WTC11 (cell line): ENCODE measurements around the gene FLCN. TPM values are rescaled to one million over a fixed set of nuclear protein-coding genes. Genes with fewer than 3 reads are reported as not detected.
A peak's percentile ranks its signal among the peaks of the same experiment; 100 is the strongest.

Experiments used
- ATAC-seq: fragments of 200-7000 bp; cut with Tn5 transposase; 2 replicates; pipeline ENCODE4 v1.10.0; 2021; ENCODE audit warnings: mild to moderate bottlenecking, moderate library complexity
- CTCF ChIA-PET: fragments of 300-600 bp; sonication (Branson Sonifier 250); formaldehyde crosslinking; loops from one replicate; lab custom pipeline; 2021; ENCODE audit warnings: antibody characterized with exemption; lab: Charles Lee
- POLR2A ChIA-PET: fragments of 350-600 bp; sonication (Branson Sonifier 250); formaldehyde crosslinking; loops from one replicate; lab custom pipeline; 2021; ENCODE audit warnings: antibody characterized with exemption; lab: Charles Lee
- DNase-seq: peaks from one replicate; pipeline ENCODE4 v3.0.0; 2021; ENCODE audit warnings: low spot score
- H3K27ac Mint-ChIP-seq: 2 replicates; pipeline ENCODE4 v1.8.0; 2021; ENCODE audit warnings: mixed read lengths
- H3K27me3 Mint-ChIP-seq: 2 replicates; pipeline ENCODE4 v1.8.0; 2021; ENCODE audit warnings: low read depth, mild to moderate bottlenecking, moderate library complexity, mixed read lengths
- H3K36me3 Mint-ChIP-seq: 2 replicates; pipeline ENCODE4 v1.8.0; 2021; ENCODE audit warnings: mixed read lengths
- H3K4me1 Mint-ChIP-seq: 2 replicates; pipeline ENCODE4 v1.8.0; 2022; ENCODE audit warnings: mixed read lengths
- H3K4me3 Mint-ChIP-seq: 2 replicates; pipeline ENCODE4 v1.8.0; 2021; ENCODE audit warnings: mild to moderate bottlenecking, moderate library complexity, mixed read lengths
- H3K9me3 Mint-ChIP-seq: 2 replicates; pipeline ENCODE4 v1.8.0; 2021; ENCODE audit warnings: mixed read lengths
- CBFB ChIP-seq: sonication (generic); formaldehyde crosslinking; IDR thresholded peaks from 2 replicates; pipeline ENCODE4 v1.8.1; 2022; ENCODE audit warnings: mild to moderate bottlenecking, low read depth, missing genetic modification reagents
- CREM ChIP-seq: sonication (generic); formaldehyde crosslinking; IDR thresholded peaks from 2 replicates; pipeline ENCODE4 v1.8.1; 2022; ENCODE audit warnings: mild to moderate bottlenecking, missing genetic modification reagents, moderate library complexity
- ERG ChIP-seq: fragments of 250-450 bp; sonication (Bioruptor Pico); IDR thresholded peaks from 2 replicates; pipeline ENCODE4 v1.8.0; 2021; ENCODE audit warnings: mild to moderate bottlenecking
- FOXK1 ChIP-seq: sonication (generic); formaldehyde crosslinking; IDR thresholded peaks from 2 replicates; pipeline ENCODE4 v1.8.0; 2022; ENCODE audit warnings: mild to moderate bottlenecking, moderate library complexity, missing genetic modification reagents
- IRF1 ChIP-seq: sonication (generic); formaldehyde crosslinking; IDR thresholded peaks from 2 replicates; pipeline ENCODE4 v1.8.0; 2023; ENCODE audit warnings: missing genetic modification reagents
- ZBTB21 ChIP-seq: sonication (generic); formaldehyde crosslinking; IDR thresholded peaks from 2 replicates; pipeline ENCODE4 v1.8.1; 2023; ENCODE audit warnings: mild to moderate bottlenecking, missing genetic modification reagents, borderline replicate concordance
- ZNF317 ChIP-seq: sonication (generic); formaldehyde crosslinking; IDR thresholded peaks from 2 replicates; pipeline ENCODE4 v1.8.1; 2023; ENCODE audit warnings: low read depth, mild to moderate bottlenecking, moderate library complexity, missing genetic modification reagents, borderline replicate concordance
- ZNF396 ChIP-seq: fragments of 250-450 bp; sonication (Bioruptor Pico); IDR thresholded peaks from 2 replicates; pipeline ENCODE4 v1.8.0; 2021; ENCODE audit warnings: mild to moderate bottlenecking, moderate library complexity, borderline replicate concordance
- total RNA-seq: library from RNA; stranded (reverse); gene quantifications from 3 replicates; pipeline ENCODE4 v1.2.3, GENCODE V29; 2021
- TF ChIP-seq, protein P1 (sequence below): sonication (generic); formaldehyde crosslinking; IDR thresholded peaks from 2 replicates; pipeline ENCODE4 v1.8.1; 2023; ENCODE audit warnings: mild to moderate bottlenecking, missing genetic modification reagents, borderline replicate concordance
- TF ChIP-seq, protein P2 (sequence below): sonication (generic); formaldehyde crosslinking; IDR thresholded peaks from 2 replicates; pipeline ENCODE4 v1.8.1; 2023; ENCODE audit warnings: mild to moderate bottlenecking, moderate library complexity, missing genetic modification reagents
- TF ChIP-seq, protein P3 (sequence below): fragments of 200-600 bp; IDR thresholded peaks from 2 replicates; pipeline ENCODE4 v1.8.0; 2022; ENCODE audit warnings: antibody characterized with exemption
- TF ChIP-seq, protein P4 (sequence below): sonication (generic); formaldehyde crosslinking; IDR thresholded peaks from 2 replicates; pipeline ENCODE4 v1.8.1; 2023; ENCODE audit warnings: mild to moderate bottlenecking, missing genetic modification reagents
- TF ChIP-seq, protein P5 (sequence below): sonication (generic); formaldehyde crosslinking; IDR thresholded peaks from 2 replicates; pipeline ENCODE4 v1.8.1; 2023; ENCODE audit warnings: mild to moderate bottlenecking, missing genetic modification reagents, moderate library complexity
- TF ChIP-seq, protein P6 (sequence below): sonication (generic); formaldehyde crosslinking; IDR thresholded peaks from 2 replicates; pipeline ENCODE4 v1.8.1; 2023; ENCODE audit warnings: mild to moderate bottlenecking, missing genetic modification reagents

The FLCN gene
- total RNA-seq, 1 experiment from 2014 or later, result 40.8 TPM

DNA sequence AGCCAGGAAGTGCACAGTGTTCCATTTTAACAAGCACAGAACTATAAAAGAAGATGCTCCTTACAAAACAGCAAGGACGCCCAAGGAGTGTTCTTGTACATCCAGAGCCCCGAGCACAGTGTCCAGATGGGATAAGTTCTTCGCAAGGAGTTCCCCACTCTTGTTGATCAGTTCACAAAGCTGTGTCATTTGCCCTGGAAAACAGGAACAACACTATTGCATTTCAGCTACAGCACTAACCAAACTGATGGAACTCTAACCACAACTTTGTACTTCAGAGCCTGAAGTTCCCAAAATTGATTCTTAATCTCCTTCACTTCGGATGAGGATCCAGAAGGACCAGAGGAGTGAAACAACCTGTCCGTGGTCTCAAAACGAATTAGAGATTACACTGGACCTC is 39.0 kb upstream of the FLCN start (continued):
- TF ChIP-seq, protein P1, sequence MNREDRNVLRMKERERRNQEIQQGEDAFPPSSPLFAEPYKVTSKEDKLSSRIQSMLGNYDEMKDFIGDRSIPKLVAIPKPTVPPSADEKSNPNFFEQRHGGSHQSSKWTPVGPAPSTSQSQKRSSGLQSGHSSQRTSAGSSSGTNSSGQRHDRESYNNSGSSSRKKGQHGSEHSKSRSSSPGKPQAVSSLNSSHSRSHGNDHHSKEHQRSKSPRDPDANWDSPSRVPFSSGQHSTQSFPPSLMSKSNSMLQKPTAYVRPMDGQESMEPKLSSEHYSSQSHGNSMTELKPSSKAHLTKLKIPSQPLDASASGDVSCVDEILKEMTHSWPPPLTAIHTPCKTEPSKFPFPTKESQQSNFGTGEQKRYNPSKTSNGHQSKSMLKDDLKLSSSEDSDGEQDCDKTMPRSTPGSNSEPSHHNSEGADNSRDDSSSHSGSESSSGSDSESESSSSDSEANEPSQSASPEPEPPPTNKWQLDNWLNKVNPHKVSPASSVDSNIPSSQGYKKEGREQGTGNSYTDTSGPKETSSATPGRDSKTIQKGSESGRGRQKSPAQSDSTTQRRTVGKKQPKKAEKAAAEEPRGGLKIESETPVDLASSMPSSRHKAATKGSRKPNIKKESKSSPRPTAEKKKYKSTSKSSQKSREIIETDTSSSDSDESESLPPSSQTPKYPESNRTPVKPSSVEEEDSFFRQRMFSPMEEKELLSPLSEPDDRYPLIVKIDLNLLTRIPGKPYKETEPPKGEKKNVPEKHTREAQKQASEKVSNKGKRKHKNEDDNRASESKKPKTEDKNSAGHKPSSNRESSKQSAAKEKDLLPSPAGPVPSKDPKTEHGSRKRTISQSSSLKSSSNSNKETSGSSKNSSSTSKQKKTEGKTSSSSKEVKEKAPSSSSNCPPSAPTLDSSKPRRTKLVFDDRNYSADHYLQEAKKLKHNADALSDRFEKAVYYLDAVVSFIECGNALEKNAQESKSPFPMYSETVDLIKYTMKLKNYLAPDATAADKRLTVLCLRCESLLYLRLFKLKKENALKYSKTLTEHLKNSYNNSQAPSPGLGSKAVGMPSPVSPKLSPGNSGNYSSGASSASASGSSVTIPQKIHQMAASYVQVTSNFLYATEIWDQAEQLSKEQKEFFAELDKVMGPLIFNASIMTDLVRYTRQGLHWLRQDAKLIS (CRISPR knock-in tag), result no peak
- no peak for TF ChIP-seq ZNF317

DNA sequence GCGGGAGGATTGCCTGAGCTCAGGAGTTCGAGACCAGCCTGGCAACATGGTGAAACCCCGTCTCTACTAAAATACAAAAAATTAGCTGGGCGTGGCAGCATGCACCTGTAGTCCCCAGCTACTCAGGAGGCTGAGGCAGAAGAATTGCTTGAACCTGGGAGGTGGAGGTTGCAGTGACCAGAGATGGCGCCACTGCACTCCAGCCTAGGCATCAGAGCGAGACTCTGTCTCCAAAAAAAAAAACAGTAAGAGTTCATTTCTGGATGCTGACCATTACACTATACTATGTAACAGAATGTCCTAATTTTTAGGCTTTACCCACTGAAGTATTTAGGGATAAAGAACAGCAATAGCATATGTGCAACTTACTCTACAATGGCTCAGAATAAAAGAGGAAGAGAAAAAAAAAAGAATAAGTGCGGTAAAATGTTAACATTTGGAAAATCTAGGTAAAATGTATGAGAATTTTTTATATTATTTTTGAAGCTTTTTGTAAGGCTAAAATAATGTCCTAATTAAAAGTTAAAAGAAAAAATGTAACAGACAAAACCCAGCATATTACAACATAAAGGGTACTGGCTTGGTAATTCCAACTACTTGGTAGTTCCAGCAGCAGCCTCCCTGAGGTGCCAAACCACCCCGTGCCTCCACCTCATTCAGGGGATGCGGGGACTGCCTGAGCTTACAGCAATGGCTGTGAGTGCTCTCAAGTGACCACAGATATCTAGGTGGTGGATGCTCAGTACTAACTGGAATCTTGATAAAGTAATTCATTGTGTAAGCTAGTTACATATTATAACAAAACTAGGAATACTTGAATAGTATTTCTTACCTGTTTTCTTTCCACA is 33.2 kb upstream of the FLCN start:
- TF ChIP-seq, protein P2, sequence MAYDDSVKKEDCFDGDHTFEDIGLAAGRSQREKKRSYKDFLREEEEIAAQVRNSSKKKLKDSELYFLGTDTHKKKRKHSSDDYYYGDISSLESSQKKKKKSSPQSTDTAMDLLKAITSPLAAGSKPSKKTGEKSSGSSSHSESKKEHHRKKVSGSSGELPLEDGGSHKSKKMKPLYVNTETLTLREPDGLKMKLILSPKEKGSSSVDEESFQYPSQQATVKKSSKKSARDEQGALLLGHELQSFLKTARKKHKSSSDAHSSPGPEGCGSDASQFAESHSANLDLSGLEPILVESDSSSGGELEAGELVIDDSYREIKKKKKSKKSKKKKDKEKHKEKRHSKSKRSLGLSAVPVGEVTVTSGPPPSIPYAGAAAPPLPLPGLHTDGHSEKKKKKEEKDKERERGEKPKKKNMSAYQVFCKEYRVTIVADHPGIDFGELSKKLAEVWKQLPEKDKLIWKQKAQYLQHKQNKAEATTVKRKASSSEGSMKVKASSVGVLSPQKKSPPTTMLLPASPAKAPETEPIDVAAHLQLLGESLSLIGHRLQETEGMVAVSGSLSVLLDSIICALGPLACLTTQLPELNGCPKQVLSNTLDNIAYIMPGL (CRISPR knock-in tag), result no peak
- TF ChIP-seq, protein P3, sequence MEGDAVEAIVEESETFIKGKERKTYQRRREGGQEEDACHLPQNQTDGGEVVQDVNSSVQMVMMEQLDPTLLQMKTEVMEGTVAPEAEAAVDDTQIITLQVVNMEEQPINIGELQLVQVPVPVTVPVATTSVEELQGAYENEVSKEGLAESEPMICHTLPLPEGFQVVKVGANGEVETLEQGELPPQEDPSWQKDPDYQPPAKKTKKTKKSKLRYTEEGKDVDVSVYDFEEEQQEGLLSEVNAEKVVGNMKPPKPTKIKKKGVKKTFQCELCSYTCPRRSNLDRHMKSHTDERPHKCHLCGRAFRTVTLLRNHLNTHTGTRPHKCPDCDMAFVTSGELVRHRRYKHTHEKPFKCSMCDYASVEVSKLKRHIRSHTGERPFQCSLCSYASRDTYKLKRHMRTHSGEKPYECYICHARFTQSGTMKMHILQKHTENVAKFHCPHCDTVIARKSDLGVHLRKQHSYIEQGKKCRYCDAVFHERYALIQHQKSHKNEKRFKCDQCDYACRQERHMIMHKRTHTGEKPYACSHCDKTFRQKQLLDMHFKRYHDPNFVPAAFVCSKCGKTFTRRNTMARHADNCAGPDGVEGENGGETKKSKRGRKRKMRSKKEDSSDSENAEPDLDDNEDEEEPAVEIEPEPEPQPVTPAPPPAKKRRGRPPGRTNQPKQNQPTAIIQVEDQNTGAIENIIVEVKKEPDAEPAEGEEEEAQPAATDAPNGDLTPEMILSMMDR, result peak; percentile 37
- H3K27ac Mint-ChIP-seq, result no peak overlapping the region
- no peaks in the 10 kb centered on the region for H3K27me3 Mint-ChIP-seq
- no peak overlapping the region for H3K4me3 Mint-ChIP-seq
- POLR2A ChIA-PET, result interaction anchor here (1.6 kb wide), 1 partner anchor 10 kb away, joined by 3 read pairs; no protein-coding TSS in a partner anchor
- H3K9me3 Mint-ChIP-seq, result no peaks in the 10 kb centered on the region
- ATAC-seq, result peak; percentile 39; the same call in 1 of the 2 replicates
- H3K4me1 Mint-ChIP-seq, result no peaks in the 10 kb centered on the region
- DNase-seq, result peak; percentile 50
- peaks cover 52% of the 10 kb centered on the region for H3K36me3 Mint-ChIP-seq
- CTCF ChIA-PET, result interaction anchor here (0.6 to 2.3 kb wide), 22 partner anchors 10 to 1346 kb away, joined by 3 to 17 read pairs (median 3); partner anchors contain the start of gene COPS3

GRCh38 chr17:17264430-17264829 is 27.5 kb upstream of the FLCN start:
- ATAC-seq (no peak), DNase-seq (no peak)
- Mint-ChIP-seq H3K9me3 (no peaks in the 10 kb centered on the region), H3K27me3 (no peaks in the 10 kb centered on the region), H3K27ac (peak overlapping the region; percentile 8; the same call in 1 of the 2 replicates), H3K36me3 (peaks cover 61% of the 10 kb centered on the region), H3K4me1 (peaks cover 4% of the 10 kb centered on the region), H3K4me3 (no peak overlapping the region)
- ChIA-PET CTCF (no interaction called here), POLR2A (no interaction called here)
- TF ChIP-seq, protein P2 (CRISPR knock-in tag), result no peak
- TF ChIP-seq ZNF396 (CRISPR knock-in tag) (no peak), FOXK1 (CRISPR knock-in tag) (no peak), CREM (CRISPR knock-in tag) (no peak), ZBTB21 (CRISPR knock-in tag) (no peak), CBFB (CRISPR knock-in tag) (no peak), IRF1 (no peak), ERG (CRISPR knock-in tag) (no peak)
- TF ChIP-seq, protein P4, sequence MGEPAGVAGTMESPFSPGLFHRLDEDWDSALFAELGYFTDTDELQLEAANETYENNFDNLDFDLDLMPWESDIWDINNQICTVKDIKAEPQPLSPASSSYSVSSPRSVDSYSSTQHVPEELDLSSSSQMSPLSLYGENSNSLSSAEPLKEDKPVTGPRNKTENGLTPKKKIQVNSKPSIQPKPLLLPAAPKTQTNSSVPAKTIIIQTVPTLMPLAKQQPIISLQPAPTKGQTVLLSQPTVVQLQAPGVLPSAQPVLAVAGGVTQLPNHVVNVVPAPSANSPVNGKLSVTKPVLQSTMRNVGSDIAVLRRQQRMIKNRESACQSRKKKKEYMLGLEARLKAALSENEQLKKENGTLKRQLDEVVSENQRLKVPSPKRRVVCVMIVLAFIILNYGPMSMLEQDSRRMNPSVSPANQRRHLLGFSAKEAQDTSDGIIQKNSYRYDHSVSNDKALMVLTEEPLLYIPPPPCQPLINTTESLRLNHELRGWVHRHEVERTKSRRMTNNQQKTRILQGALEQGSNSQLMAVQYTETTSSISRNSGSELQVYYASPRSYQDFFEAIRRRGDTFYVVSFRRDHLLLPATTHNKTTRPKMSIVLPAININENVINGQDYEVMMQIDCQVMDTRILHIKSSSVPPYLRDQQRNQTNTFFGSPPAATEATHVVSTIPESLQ (CRISPR knock-in tag), result no peak
- TF ChIP-seq, protein P5, sequence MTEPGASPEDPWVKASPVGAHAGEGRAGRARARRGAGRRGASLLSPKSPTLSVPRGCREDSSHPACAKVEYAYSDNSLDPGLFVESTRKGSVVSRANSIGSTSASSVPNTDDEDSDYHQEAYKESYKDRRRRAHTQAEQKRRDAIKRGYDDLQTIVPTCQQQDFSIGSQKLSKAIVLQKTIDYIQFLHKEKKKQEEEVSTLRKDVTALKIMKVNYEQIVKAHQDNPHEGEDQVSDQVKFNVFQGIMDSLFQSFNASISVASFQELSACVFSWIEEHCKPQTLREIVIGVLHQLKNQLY (CRISPR knock-in tag), result no peak
- TF ChIP-seq, protein P6, sequence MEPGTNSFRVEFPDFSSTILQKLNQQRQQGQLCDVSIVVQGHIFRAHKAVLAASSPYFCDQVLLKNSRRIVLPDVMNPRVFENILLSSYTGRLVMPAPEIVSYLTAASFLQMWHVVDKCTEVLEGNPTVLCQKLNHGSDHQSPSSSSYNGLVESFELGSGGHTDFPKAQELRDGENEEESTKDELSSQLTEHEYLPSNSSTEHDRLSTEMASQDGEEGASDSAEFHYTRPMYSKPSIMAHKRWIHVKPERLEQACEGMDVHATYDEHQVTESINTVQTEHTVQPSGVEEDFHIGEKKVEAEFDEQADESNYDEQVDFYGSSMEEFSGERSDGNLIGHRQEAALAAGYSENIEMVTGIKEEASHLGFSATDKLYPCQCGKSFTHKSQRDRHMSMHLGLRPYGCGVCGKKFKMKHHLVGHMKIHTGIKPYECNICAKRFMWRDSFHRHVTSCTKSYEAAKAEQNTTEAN, result no peak
